Right ventricle myocardium inferior (tissue), 1 donor: ENCODE data around the gene CAB39. TPM values are rescaled to one million over a fixed set of nuclear protein-coding genes. Genes with fewer than 3 reads are reported as not detected.

Experiments
- ATAC-seq: fragments of 200-7000 bp; cut with Tn5 transposase; one replicate; pipeline ENCODE4 v1.9.1; 2020; ENCODE audit warnings: mild to moderate bottlenecking, moderate library complexity
- DNase-seq: peaks from one replicate; pipeline ENCODE4 v3.0.0; 2021; ENCODE audit errors: missing footprints
- intact Hi-C: fragments of 100-400 bp; cut with DNase I; formaldehyde crosslinking; loops from one replicate; pipeline ENCODE4 v1.11.0; 2022
- total RNA-seq: library from RNA; stranded (reverse); fragmentation: NEBNext Ultra II Directional; extraction: Animal tissue kit (Norgen Biotek cat#: 25700); gene quantifications from one replicate; pipeline ENCODE4 v1.2.1, GENCODE V29; 2021
- donor health status: DM: no; HTN: yes; CAD: no; lungs with severe emphysema.

Gene CAB39
- total RNA-seq, 1 donor from 2014 or later: 91.9 TPM

DNA sequence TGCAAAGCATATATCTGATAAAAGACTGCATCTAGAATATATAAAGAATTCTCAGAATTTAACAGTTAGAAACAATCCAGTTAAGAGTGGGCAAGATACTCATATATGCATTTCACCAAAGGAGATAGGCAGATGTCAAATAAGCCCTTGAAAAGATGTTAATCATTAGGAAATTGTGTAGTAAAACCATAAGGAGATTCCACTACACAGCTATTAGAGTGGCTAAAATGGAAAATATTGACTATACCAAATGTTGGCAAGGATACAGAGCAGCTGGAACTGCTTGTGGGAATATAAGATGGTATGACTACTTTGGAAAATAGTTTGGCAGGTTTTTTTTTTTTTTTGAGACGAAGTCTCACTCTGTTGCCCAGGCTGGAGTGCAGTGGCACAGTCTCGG, 59.5 kb downstream of the CAB39 start:
- intact Hi-C loops: no loop called here
- ATAC-seq (no peak), DNase-seq (no peak)

DNA sequence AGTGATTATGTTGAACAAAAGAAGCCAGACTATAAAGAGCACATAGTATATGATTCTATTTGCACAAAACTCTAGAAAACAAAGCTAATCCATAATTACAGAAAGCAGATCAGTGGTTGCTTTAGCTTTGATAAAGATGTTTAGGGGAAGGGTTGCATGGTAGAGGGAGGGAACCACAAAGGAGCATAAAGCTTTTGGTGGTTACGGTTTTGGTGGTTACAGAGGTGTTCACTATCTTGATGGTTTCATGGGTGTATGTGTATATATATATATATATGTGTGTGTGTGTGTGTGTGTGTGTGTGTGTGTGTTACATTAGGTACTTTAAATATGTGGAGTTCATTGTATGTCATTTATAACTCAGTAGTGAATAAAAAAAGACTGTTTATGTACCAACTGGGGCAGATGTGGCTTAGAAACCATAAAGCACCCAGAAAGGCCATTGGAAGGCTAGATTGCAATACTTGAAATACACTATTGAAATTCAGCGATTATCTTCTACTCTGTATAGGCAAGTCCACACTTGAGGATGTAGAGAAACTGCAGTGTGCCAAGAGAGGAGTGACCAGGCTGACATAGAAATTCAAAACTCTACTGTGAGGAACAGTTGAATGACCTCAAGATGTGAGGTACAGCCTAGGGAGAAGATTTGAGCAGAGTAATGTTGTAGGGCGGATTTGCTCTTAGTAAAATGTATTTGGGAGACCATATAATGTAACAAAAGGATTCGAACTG, 60.6 kb downstream of the CAB39 start:
- no peak for DNase-seq
- intact Hi-C loops: no loop called here
- ATAC-seq: no peak

DNA sequence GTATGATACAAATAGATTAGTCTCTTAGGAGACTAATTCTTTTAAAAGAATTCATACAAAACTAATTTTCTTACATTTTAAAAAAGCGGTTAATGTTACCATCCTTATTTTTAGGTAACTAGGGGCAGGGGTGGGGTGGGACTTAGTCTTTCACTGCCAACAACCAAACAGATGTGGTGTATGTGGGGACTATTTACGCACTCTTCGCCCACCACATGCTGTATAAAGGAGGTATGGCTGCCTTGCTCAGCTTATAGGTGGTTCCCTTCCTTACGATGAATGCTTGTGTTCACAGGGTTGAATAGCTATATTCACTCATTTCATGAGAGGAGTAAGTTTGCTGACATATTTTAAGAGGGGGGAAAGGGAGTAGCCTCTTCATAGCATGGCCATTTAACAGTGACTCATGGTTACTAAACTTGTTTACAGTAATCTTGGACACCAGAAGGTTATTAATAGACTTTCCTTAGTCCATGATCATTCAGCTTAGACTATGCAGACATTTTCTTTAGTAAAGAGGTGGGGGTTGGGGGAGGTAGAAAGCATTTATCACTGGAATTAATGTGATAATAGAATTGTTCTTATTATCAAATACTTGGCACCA, 61.8 kb downstream of the CAB39 start:
- no peak for DNase-seq
- peak; percentile 74 for ATAC-seq
- intact Hi-C loops: no loop called here

DNA sequence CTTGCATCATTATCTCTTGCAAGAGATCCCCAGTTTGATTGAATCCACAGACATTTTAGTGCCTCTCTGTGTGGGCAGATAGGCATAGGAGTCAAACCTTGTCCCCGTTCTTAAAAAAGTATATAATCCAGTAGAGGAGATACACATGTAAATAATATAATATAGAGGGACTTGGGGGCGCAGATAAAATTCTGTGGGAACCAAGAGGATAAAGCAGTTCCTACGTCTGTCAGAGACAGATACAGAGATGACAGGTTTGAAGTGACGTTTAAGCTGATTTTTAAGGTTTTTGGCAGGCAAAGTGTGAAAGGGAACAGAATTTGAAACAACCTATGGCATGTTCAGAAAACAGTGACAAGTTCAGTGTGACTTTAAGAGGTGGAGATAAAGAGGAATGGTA, 63.1 kb downstream of the CAB39 start:
- ATAC-seq (no peak), DNase-seq (no peak)

DNA sequence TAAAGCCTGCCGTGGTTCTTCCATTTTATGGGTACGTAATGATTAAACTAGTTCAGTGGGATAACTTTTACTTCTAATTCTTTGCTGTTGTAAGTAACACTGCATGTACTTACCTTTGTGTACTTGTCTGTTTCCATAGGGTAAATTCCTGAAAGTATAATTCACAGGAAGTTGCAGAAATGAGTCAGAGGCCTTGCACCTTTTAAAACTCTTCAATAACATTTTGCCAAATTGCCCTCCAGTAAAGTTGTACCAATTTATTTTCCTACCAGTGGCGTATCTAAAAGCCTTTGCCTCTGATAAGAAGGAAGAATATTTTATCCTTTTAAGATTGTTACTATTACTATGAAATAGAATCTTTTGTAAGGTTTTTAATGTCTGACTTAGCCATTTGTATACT, 65.1 kb downstream of the CAB39 start:
- ATAC-seq (no peak), DNase-seq (no peak)
- intact Hi-C loops: no loop called here

More for the DNA sequence above, 63.1 kb downstream of the CAB39 start:
- intact Hi-C loops: no loop called here

DNA sequence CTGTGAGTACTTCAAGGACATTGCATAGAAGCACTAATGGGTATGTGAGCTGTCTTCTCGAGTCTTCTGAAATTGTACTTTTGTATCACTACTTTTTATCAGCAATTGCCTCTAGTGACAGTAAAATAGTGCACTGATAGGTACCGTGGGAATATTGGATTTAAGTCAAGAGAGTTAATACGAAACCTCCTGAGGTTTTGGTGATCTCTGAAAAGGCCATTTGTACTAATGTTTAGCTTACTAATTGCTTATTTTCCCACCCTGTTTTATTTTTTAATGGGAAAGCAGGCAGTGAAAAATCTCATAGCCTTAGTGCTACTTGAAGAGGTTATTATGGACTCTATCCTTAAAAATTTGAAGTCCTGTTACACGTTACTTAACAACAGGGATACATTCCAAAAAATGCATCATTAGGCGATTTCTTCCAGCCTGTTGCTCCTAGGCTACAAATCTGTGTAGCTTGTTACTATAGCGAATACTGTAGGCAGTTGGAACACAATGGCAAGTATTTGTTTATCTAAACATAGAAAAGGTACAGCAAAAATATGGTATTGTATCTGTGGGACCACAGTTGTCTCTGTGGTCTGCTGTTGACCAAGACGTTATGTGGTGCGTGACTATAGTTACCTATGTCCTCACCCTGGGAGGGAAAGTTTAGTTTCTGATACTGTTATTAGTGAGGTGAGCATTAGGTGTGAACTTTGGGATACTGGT, 65.9 kb downstream of the CAB39 start:
- no peak for DNase-seq
- intact Hi-C loops: no loop called here
- ATAC-seq: no peak

DNA sequence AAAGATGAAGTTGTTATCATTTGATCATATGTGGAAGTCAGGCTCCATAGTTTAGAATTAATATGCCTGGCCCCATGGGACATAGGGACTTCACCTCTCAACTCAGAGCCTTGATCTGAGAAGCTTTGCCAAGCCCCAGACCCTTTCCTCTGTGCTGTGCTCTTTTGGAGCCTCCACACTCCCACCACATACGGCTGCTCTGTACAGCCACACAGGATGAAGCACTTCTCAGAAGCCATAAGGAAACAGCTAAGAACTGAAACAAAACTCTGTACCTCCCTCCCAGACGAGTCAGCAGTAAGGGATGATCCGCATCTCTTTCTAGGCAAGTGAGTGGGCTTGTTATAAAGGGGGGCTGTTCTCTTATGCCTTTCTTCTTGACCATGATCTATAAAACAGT, 66.5 kb downstream of the CAB39 start:
- DNase-seq: no peak
- no peak for ATAC-seq
- intact Hi-C loops: no loop called here

DNA sequence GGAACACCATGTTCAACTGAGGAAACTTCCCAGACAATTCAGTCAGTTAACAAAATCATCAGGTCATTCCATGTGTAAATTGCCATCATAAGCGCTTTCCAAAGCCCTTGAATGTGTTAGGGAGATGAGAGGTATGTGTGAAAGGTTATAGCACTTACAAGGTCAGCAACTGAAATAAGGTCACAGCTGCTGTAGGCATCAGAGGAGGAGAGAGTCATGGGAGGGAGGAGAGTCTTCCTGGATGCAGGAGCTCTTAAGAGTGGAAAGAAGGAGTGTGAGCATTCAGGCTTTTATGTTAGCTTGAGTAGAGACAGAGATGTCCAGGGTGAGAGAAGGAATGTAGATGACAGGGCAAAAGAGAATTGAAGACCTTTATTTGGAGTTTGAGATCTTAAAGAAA, 67.0 kb downstream of the CAB39 start:
- intact Hi-C loops: no loop called here
- ATAC-seq (no peak), DNase-seq (no peak)

DNA sequence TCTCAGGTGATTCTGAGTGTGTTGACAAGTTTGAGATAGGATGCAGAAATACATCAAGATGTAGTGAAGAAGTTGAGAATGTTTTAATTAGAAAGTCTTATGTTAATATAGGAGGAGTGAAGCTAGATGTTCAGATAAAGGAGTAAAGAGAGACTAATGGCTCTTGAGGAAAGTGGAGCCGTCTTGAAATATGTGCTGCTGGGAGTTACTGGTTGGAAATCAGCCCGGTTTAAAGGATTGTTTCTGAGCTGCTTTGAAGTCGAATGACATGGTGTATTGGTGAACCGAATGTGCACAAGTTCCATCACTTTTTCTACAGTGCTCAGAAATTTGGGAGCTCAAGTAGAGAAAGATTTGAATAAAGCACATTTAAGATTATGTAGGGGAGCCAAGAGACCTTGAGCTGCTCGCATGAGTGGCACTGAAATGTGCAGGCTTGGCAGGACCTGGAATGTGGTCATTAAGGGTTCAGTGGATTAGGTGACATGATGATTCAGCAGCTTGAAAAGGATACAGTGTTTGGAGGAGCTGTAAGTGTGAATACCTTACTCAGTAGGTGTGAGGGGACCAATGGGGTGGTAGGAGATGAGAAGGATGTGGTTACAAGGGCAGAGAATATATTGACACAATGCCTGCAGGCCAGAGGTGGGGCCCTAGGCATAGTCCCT, 68.6 kb downstream of the CAB39 start:
- DNase-seq (no peak), ATAC-seq (peak; percentile 29)
- intact Hi-C loops: no loop called here

DNA sequence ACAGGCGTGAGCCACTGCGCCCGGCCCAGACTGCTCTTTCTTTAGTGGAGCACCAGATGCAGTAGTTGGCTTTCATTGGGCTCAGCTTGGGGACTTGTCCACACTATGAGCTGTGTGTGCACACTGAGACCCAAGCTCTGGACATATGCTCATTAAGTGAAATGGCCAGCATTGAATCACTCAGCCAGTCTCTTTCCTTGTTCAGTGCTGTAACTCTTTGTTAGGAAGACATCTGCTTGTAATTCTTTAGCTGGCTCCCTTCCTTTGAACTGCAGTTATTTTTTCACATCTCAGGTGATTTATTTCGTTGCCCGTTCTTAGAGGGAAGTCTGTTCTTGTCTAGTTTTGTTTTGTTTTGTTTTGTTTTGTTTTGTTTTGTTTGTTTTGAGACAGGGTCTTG, 70.5 kb downstream of the CAB39 start:
- no peak for DNase-seq
- intact Hi-C loops: no loop called here
- no peak for ATAC-seq

DNA sequence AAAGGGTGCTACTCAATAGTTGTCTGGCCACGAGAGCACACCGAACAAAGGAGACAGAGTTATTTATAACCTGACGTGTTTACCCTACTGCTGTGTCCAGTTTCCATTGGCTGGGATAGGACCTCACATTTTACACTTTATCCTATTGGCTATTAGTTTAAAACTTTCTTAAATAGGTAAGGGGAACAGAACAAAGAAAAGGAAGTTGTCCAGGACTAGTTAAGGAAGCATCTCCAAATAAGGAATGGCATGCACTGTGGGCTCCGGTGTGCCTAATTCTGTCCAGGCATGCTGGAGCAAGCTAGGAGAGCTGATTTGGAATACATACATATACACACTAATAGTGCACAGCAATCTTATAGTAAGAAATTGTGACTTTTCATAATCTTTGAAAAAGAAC, 72.2 kb downstream of the CAB39 start:
- ATAC-seq (peak; percentile 42), DNase-seq (no peak)
- intact Hi-C loops: no loop called here

DNA sequence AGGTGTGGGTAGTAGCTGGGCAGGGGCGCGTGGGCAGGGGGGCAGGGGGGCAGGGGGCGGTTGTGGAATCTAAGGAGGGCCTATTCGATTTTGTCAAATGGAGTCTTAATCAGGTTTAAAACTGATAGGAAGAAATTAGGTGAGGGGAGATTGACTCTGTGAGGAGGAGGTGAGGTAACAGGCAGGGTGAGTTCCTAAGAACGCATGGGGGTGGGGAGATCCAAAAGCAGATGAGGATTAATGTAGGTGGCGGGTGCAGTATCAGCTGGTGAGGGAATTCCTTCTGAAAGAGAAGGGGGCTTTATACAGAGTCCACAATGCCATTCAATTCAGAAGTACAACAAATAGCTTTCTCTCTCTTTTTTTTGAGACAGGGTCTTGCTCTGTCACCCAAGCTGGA, 72.7 kb downstream of the CAB39 start:
- intact Hi-C loops: no loop called here
- DNase-seq: no peak
- no peak for ATAC-seq

DNA sequence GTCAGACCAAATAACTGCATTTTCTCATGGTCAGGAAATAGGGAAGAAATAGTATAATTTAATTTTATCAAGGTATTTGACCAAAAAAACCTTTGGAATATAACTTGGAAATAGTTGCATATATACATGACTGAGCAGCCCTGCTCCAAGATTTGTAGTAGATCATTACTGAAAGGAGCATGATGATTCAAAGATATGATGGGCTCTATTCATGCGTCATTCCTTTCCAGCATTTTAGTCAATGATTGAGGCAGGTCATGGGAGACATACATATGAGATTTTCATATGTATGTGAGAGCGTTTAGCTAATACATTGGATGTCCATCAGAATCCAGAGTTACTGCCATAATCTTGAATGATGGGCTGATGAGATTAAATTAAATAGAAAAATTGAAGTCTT, 74.5 kb downstream of the CAB39 start:
- ATAC-seq: no peak
- intact Hi-C loops: no loop called here
- no peak for DNase-seq

DNA sequence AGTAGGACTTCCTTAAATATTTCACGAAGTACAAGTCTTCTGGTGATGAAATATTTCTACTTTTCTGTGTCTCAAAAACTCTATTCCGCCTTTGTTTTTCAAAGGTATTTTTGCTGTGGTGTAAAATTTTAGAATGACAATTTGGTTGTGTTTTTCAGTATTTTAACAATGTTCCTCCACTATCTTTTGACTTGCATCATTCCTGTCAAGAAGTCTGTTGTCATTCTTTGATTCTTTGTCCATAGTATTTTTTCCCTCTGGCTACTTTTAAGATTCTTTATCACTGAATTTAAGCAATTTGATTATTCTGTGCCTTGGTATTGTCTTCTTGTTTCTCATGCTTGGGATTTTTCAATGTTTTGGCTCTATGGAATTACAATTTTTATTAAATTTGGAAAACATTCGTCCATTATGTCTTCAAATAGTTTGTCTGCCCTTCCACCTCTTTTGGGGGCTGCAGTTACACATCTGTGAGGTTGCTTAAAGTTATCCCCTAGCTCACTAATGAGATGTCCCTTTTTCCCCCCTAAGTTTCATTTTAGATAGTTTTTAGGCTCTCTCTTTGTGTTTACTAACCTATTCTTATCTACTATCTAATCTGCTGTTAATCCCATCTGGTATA, 76.0 kb downstream of the CAB39 start:
- intact Hi-C loops: no loop called here
- ATAC-seq: no peak
- no peak for DNase-seq

DNA sequence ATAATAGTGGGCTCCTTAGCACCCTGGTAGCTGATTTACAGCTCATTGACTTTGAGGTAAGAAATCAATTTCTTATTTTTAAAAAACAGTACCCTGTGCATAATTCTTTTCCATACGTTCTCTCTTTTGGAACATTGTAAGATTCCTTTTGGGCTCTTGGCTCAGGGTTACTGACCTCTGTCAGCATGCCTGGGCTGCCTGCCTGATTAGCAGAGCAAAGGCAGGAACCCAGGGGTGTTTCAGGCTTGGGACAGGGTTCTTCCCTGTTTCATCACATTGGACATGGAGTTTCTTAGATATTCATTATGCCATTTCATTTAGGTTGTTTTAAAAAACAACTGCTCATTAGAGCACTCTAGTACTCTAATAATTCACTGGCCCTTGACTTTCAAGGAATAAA, 78.3 kb downstream of the CAB39 start:
- DNase-seq: no peak

DNA sequence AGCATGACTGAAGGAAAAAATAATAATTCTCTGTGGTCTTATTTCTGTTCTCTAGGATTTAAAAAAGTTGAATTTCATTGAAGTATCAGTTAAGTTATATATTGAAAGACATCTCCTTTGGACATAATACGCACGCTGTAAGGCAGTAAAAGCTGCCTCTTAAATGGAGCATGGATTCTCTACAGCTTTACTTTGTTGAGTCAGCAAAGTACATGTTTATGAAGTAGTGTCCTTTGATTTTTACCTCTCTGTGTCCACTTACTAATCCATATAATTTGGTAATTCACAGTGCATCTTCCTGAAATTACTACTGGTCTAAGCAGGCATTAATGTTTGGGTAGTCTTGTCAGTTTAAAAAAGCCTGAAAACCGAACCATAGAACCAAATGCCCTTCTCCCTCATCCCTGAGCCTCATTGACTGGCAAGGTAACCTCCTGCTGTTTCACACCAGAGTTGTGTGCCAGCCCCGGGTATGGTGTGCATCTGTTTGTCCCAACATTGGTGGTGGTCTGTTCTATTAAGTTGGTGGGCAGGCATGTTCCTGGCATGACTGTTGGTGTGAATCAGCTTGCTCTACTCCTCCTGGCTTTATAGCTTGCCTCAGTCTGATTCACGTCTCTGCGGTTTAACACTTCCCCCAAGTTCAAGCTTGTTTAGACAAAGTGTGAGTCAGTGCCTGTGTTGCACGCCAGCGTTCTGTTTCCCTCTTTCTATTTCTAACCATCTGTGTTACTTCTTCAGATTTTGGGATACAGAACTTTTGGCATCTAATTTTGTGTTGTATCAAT, 81.1 kb downstream of the CAB39 start:
- intact Hi-C loops: loop anchor here (5.0 kb wide), 1 partner anchor 126 kb away; no protein-coding TSS in a partner anchor
- ATAC-seq: peak; percentile 78

More for the DNA sequence above, 78.3 kb downstream of the CAB39 start:
- intact Hi-C loops: loop anchor here (2.0 to 5.0 kb wide), 2 partner anchors 78 to 124 kb away; partner anchors contain the start of gene CAB39
- peak; percentile 43 for ATAC-seq

DNA sequence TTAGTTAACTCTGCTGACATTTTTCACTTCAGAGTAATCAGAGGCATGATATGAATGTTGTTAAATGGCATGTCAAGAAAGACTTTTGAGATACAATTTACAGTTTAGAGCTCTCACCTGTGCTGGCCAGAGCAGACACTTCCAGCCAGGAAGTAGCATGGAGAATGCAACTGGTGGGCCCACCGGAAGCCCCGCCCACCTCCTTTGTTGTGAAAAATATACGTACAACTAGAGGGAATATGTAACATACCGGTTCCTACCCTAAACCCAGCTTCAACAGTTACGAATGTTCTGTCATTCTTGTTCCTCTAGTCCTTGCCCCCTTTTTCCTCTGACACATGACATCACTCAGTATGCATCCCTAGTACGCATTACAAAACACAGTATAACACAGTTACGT, 81.9 kb downstream of the CAB39 start:
- ATAC-seq: no peak
- intact Hi-C loops: loop anchor here (5.0 kb wide), 1 partner anchor 127 kb away; no protein-coding TSS in a partner anchor
- peak; percentile 60 for DNase-seq

More for the DNA sequence above, 81.1 kb downstream of the CAB39 start:
- DNase-seq: peak; percentile 76

DNA sequence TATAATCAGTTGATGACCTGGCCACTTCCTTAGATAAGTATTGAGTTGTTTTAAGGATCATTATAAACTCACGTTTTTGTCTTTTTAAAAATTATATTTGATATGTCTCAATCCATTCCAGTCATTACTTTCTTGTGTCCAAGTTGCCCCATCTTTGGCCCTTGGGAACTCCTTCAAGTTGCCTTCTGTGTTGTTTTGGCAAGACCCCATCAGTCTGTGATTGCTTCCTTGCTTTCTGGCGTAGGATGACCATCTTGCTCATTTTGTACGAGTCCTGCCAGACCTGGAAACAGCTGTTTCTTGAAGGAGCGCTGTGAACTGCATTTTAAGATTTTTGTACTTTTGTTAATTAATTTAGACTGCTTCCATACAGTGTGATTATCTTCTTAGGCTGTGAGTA, 83.2 kb downstream of the CAB39 start:
- intact Hi-C loops: no loop called here
- no peak for DNase-seq
- ATAC-seq: peak; percentile 60
